Esophagus muscularis mucosa (tissue), 4 donors: ENCODE data around the gene EIF4G3. TPM values are rescaled to one million over a fixed set of nuclear protein-coding genes. Genes with fewer than 3 reads are reported as not detected.

Source experiments
- DNase-seq: peaks from one replicate; pipeline ENCODE4 v3.0.0-alpha.2; 2017; ENCODE audit errors: extremely low spot score
- H3K27ac ChIP-seq, 4 donors: fragments of 200-600 bp; sonication (generic); replicated peaks in 1 of 4; 1 replicate in 3 of 4; 2 replicates in 1 of 4; pipeline ENCODE4 v1.5.1; 2016 to 2019; ENCODE audit warnings: mild to moderate bottlenecking in 1 of 4
- H3K27me3 ChIP-seq, 4 donors: fragments of 200-600 bp; sonication (generic); one replicate each; pipeline versions ENCODE4 v1.5.1 to v1.6.0; 2016 to 2019
- H3K36me3 ChIP-seq, 4 donors: fragments of 200-600 bp; sonication (generic); one replicate each; pipeline ENCODE4 v1.5.1; 2016 to 2019
- H3K4me1 ChIP-seq, 4 donors: fragments of 200-600 bp; sonication (generic); one replicate each; pipeline ENCODE4 v1.5.1; 2016 to 2019
- H3K4me3 ChIP-seq, 4 donors: fragments of 200-600 bp; sonication (generic); 1 replicate in 2 of 4; 2 replicates in 2 of 4; pipeline ENCODE4 v1.5.1; 2016 to 2019; ENCODE audit warnings: mild to moderate bottlenecking in 4 of 4, moderate library complexity in 1 of 4
- H3K9me3 ChIP-seq, 4 donors: fragments of 200-600 bp; sonication (generic); 1 replicate in 3 of 4; 2 replicates in 1 of 4; pipeline ENCODE4 v1.5.1; 2016 to 2019
- CTCF ChIP-seq, 3 experiments: fragments of 200-600 bp in 2 of 3; fragments of 450-650 bp in 1 of 3; sonication (generic) in 2 of 3; IDR thresholded peaks; one replicate each; pipeline ENCODE4 v1.5.1; 2017 to 2019; ENCODE audit warnings: antibody characterized with exemption in 3 of 3, mild to moderate bottlenecking in 2 of 3, moderate library complexity in 1 of 3
- EP300 ChIP-seq: sonication (generic); formaldehyde crosslinking; IDR thresholded peaks from one replicate; pipeline ENCODE4 v1.6.1; 2017; ENCODE audit warnings: antibody characterized with exemption
- POLR2A ChIP-seq: fragments of 450-650 bp; IDR thresholded peaks from one replicate; pipeline ENCODE4 v1.6.1; 2017; ENCODE audit warnings: antibody characterized with exemption, moderate library complexity, mild to moderate bottlenecking, low read depth
- POLR2AphosphoS5 ChIP-seq, 2 donors: sonication (generic); formaldehyde crosslinking; IDR thresholded peaks; one replicate each; pipeline ENCODE4 v1.6.1; 2017; ENCODE audit warnings: antibody characterized with exemption in 2 of 2
- WGBS: methylation state at CpG from one replicate; pipeline ENCODE4 v1.1.5; 2018; 5-methylcytosine and 5-hydroxymethylcytosine counted together
- intact Hi-C: fragments of 100-400 bp; cut with DNase I; formaldehyde crosslinking; loops from one replicate; pipeline ENCODE4 v1.15.1; 2023
- total RNA-seq, 4 donors: library from RNA; depleted of rRNA; stranded (reverse); fragments of >200 nt; gene quantifications; one replicate each; pipeline versions ENCODE4 v1.1.0 to v1.2.1, GENCODE V29; 2016

Gene EIF4G3
- total RNA-seq, 4 donors from 2014 or later, result 43.7 to 64.0 (median 62.2) TPM

GRCh38 chr1:20846461-20847374, 330.0 kb downstream of the EIF4G3 start:
- H3K4me3 ChIP-seq, result no peak overlapping the region
- intact Hi-C loops, result no loop called here
- no peaks in the 10 kb centered on the region for H3K27me3 ChIP-seq
- H3K9me3 ChIP-seq, result no peaks in the 10 kb centered on the region
- H3K27ac ChIP-seq, result no peak overlapping the region
- TF ChIP-seq POLR2A (no peak), POLR2AphosphoS5 (IDR thresholded peaks at IDR 0.05) (no peak), EP300 (no peak)
- peaks cover 0 to 10% (median 3%) of the 10 kb centered on the region in 4 donors for H3K4me1 ChIP-seq
- WGBS, result 92% methylated on average over 6 of the region's 6 CpGs
- peaks cover 25 to 70% (median 43%) of the 10 kb centered on the region in 4 donors for H3K36me3 ChIP-seq
- no peak for DNase-seq

GRCh38 chr1:20840731-20841130, 336.0 kb downstream of the EIF4G3 start:
- TF ChIP-seq EP300, result no peak
- Histone ChIP-seq H3K4me3 (no peak overlapping the region), H3K27me3 (no peaks in the 10 kb centered on the region), H3K9me3 (no peaks in the 10 kb centered on the region), H3K27ac (no peak overlapping the region), H3K36me3 (peaks cover under 1 to 55% (median 32%) of the 10 kb centered on the region in 4 donors), H3K4me1 (no peaks in the 10 kb centered on the region)
- intact Hi-C loops, result no loop called here
- DNase-seq, result no peak

GRCh38 chr1:20837554-20838192, 339.0 kb downstream of the EIF4G3 start:
- Histone ChIP-seq H3K27ac (no peak overlapping the region), H3K27me3 (no peaks in the 10 kb centered on the region), H3K9me3 (no peaks in the 10 kb centered on the region), H3K4me3 (no peak overlapping the region), H3K36me3 (peaks cover 0 to 33% (median 25%) of the 10 kb centered on the region in 4 donors), H3K4me1 (no peaks in the 10 kb centered on the region)
- DNase-seq, result no peak
- WGBS, result 85% methylated on average over 4 of the region's 4 CpGs
- intact Hi-C loops, result no loop called here
- TF ChIP-seq CTCF (IDR thresholded peaks at IDR 0.05), result no peak
- no peak for TF ChIP-seq POLR2AphosphoS5 (IDR thresholded peaks at IDR 0.05)
- no peak for TF ChIP-seq EP300
- no peak for TF ChIP-seq POLR2A

GRCh38 chr1:20836230-20836629, 340.5 kb downstream of the EIF4G3 start:
- WGBS, result 97% methylated on average over 4 of the region's 4 CpGs
- H3K4me3 ChIP-seq, result no peak overlapping the region
- TF ChIP-seq POLR2AphosphoS5 (IDR thresholded peaks at IDR 0.05) (no peak), POLR2A (no peak), CTCF (IDR thresholded peaks at IDR 0.05) (no peak), EP300 (no peak)
- intact Hi-C loops, result no loop called here
- peaks cover 0 to 32% (median 25%) of the 10 kb centered on the region in 4 donors for H3K36me3 ChIP-seq
- no peaks in the 10 kb centered on the region for H3K9me3 ChIP-seq
- H3K27me3 ChIP-seq, result no peaks in the 10 kb centered on the region
- H3K4me1 ChIP-seq, result no peaks in the 10 kb centered on the region
- H3K27ac ChIP-seq, result no peak overlapping the region
- no peak for DNase-seq

- H3K9me3 ChIP-seq, result no peaks in the 10 kb centered on the region
- TF ChIP-seq POLR2A (no peak), CTCF (IDR thresholded peaks at IDR 0.05) (no peak), EP300 (no peak), POLR2AphosphoS5 (IDR thresholded peaks at IDR 0.05) (no peak)
- peaks cover 0 to 20% (median 13%) of the 10 kb centered on the region in 4 donors for H3K36me3 ChIP-seq
- DNase-seq, result no peak
- H3K4me3 ChIP-seq, result no peak overlapping the region
- no peaks in the 10 kb centered on the region for H3K4me1 ChIP-seq
- no peak overlapping the region for H3K27ac ChIP-seq
- intact Hi-C loops, result no loop called here
- no peaks in the 10 kb centered on the region for H3K27me3 ChIP-seq
Measured at GRCh38 chr1:20834780-20835179, 341.9 kb downstream of the EIF4G3 start.
